COLO829 (cell line): ENCODE measurements around the gene SP9.

Experiments used
- DNase-seq: peaks from one replicate; pipeline ENCODE4 v3.0.0; 2012; ENCODE audit warnings: low spot score

SP9 gene

GRCh38 chr2:174334781-174335251, at the start of gene SP9:
Gene SP9 (plus strand): TSS chr2:174334954. CDS start chr2:174335093, 139 bp downstream.
- DNase-seq = no peak

- no peak for DNase-seq
Measured at GRCh38 chr2:174286172-174286571, 48.6 kb upstream of the SP9 start.

GRCh38 chr2:174292908-174293307, 41.8 kb upstream of the SP9 start:
- DNase-seq = no peak

- DNase-seq = no peak
Measured at GRCh38 chr2:174300114-174300513, 34.6 kb upstream of the SP9 start.

- no peak for DNase-seq
Measured at GRCh38 chr2:174312581-174313234, 22.0 kb upstream of the SP9 start.

- DNase-seq = no peak
Measured at GRCh38 chr2:174322149-174322548, 12.6 kb upstream of the SP9 start.

- no peak for DNase-seq
Measured at GRCh38 chr2:174322746-174323145, 12.0 kb upstream of the SP9 start.

GRCh38 chr2:174324530-174324929, 10.2 kb upstream of the SP9 start:
- DNase-seq = no peak

- DNase-seq = no peak
Measured at GRCh38 chr2:174325373-174326160, 9.2 kb upstream of the SP9 start.

GRCh38 chr2:174326161-174327020, 8.4 kb upstream of the SP9 start:
- no peak for DNase-seq

GRCh38 chr2:174327021-174327840, 7.5 kb upstream of the SP9 start:
- DNase-seq = no peak

- DNase-seq = no peak
Measured at GRCh38 chr2:174327841-174328113, 7.0 kb upstream of the SP9 start.

GRCh38 chr2:174328114-174328960, 6.4 kb upstream of the SP9 start:
- no peak for DNase-seq

GRCh38 chr2:174328961-174329715, 5.6 kb upstream of the SP9 start:
- DNase-seq = no peak

- no peak for DNase-seq
Measured at GRCh38 chr2:174330945-174331594, 3.7 kb upstream of the SP9 start.

- DNase-seq = no peak
Measured at GRCh38 chr2:174331595-174332216, 3.0 kb upstream of the SP9 start.

- DNase-seq = no peak
Measured at GRCh38 chr2:174332217-174332963, 2.4 kb upstream of the SP9 start.

GRCh38 chr2:174333017-174333371, 1.8 kb upstream of the SP9 start:
- no peak for DNase-seq
